Ramos (cell line): ENCODE measurements around the gene SPATS2.

ENCODE experiments used
- in situ Hi-C: fragments of 300-500 bp; cut with MboI; formaldehyde crosslinking; loops from one replicate; pipeline ENCODE4 v1.14.3; 2022; ENCODE audit warnings: low sequenced_read_pairs; ENCODE audit not compliant: unreplicated experiment

SPATS2 gene

DNA sequence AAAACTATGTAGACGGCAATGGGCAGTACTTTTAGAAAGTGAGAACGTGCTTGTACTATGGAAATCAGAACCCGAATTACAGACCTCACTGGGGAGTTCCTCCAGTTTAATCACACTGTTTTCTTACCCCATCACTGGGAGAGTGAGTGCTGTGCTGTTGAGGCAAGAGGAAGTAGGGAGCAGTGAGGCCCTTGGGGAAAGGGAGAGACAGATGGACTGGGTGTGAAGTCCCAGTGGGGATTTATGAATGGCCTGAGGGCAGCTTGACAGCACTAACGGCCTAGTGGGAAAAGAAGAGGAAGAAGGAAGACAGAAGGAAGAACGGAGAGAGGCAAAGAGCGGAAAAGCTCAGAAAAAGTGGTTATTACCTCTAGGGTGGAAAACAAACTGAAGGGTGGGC, 195.0 kb downstream of the SPATS2 start:
- in situ Hi-C loops, result no loop called here

DNA sequence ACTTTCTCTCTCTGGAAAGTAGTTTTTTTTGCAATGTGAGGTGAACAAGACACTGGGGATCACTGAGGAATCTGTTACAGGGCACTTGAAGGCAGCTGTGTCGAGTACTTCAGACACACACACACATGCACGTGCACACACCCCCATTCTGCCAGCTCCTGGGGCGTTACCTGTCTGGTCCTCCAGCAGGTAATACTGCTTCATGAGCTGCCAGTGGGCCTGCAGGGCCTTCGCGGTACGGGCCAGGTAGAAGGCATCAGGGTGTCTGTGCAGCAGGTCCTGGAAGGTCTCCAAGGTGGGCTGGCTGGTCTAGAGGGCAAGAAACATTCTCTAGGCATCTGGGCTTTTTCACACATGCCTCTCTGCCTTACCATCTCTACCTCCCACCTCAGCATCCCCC, 195.6 kb downstream of the SPATS2 start:
- in situ Hi-C loops, result no loop called here

DNA sequence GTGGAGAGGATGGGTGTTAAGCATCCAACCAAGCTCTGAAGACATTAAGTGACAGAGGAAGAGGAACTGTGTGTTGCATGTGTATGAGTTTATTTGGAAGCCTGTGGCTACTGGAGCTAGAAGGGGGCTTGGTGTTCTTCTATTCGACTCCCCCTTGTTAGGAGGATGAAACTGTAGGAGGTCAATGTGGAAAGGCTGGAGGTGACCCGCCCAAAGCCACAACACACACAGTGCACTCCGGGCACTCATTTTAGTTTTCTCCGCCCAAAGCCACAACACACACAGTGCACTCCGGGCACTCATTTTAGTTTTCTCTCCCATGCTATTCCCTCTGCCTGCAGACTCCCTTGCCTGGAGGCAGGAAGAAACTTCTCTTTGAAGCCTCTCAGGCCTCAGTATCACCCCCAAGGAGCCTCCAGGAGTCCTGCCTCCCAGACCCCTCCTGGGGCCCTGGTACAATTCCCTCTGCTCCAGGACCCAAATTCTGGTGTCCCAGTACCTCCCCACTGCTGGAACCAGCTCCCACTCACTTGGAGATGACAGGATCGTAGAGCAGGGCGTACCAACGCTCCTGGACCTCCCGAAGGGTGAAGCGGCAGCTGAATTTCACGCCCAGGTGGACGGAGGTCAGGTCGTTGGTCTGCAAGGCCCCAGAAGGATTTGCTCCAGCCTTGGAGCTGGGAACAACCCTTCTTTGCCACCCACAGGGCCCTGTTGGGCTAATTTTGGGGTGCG, 196.9 kb downstream of the SPATS2 start:
- in situ Hi-C loops, result no loop called here

DNA sequence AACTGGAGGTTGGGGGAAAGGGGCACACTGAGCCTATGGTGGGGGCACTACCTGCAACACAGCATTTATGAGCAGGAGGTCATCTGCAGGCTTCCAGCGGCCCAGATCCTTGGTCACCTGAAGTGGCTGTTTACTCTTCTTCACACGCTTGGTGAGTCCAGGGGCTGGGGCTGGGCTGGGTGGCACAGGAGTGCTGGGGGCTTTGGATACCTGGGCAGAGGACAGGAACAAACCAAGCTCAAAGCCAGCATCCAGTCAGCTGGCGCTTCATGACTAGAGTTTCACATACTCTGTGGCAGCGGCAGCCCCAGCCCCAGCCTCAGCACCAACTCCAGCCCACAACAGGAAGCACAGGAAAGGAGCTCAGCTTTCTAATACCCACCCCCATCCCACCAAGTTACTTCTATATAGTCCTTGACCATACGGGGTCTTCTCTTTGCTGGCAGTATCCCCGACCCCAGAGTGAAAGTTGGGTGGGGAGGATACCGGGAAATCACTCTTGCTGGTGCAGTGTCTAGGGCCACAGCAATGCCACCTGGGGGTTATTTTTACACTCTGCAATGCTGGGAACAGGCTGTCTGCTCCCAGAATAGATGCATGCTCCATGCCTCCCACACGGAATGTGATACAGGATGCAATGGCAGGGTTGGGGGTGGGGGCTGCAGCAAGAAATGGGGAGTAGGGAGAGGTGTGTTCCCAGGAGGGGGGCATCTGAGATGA, 197.6 kb downstream of the SPATS2 start:
- in situ Hi-C loops, result no loop called here

DNA sequence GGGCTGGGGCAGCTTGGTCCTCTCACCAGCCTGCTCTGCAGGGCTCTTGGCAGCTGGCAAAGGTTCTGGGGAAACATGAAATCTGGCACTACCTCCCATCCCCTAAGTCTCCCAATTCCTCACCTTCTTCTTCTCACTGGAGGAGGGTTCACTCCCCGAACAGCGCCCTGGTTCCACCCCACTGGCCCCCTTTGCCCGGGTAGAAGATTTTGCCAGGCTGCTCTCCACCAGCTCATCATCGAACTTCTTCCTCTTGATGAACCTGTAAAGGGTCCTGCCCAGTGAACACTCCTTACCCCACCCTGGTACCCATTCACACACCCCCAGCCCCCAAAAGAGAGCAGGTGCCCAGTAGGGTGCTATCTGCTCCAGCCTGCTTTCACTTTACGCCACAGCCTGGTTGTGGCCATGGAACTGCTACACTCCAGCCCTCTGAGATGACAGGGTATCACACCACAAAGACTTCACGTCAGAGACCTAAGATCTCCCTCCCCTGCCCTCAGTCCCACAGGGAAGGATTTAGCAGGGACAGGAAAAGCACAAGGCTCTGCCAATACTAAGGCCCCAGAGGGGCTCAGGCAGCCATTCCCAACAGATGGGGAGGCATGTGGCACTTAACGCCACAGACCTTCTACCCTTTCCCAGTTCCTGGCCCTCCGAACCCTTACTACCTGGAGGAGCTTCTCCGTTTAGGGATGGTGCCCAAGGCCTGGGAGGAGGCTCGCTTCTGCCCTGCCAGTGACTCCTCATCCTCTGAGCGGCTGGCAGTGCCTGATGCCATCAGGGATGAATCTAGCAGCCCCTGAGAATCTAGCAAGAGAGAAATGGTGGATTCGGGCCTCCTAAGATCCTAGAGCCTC, 198.4 kb downstream of the SPATS2 start:
- in situ Hi-C loops, result no loop called here

DNA sequence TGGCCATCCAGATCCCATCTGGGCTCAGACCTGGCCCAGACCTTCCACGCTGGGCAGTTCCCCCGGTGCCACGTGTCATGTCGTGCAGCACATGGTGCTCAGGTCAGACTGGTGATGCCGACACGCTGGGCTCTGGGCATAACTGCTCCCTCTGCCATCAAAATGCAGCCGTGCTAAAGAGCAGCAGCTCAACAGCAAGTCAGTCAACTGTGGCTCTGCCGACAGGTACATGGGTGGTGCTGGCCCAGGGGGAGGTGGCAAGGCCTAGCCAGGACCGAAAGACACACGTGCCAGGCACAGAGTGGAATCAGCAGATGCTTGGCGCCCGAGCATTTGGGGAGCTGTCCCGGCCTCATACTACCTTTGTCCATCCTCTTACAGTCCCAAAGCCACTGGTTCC, 199.1 kb downstream of the SPATS2 start:
- in situ Hi-C loops, result no loop called here

DNA sequence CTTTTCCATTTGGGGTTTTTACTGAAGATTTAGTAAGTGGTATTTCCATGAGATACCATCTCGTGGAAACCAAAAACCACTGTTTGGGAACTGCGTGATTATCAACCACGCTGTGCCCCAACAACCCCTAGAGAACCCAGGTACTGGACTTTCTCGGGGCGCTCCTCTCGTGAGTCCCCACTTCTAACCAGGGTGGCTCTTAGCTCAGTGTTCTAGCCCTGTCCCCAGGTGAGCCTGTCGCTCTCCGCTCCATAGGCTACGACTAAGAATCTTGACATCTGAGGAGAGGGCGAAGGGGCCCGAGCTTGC, 200.0 kb downstream of the SPATS2 start:
- in situ Hi-C loops, result no loop called here

DNA sequence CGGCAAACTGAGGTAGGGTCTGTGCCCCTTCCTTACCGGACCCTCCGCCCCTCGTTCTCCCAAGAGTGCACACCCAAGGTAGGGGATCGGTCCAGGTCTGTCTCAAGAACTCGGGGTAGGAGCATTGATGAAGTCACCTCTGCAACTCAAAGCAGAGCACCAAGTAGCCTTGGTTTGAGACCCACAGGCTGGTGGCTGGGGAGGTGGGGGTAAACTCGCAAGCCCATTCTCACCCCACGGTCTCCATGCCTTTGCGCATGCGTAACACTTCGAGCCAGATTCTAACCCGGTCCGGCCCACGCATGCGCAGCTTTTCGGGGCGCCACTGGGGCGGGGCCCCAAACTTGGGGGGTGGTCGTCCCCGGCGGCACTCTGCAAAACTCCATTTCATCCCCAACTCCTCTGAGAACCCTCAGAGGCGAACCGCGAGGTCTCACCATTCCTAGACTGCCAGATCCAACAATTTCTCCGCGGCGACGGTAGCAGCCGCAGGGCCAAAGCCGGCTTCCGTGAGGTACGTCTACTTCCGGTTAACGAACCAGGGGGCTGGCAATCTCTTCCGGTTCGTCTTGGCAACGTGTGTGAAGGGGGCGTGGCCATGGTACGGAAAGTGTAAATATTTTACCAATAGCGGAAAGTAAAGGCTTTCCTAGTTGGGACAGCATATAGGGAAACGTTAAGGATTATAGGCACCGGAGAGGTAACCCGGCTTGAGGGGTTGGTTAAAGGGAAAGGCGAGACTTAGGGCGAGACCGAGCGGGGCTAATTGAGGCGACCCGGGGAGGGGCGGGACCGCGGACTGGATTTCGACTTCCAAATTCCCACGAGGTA, 200.6 kb downstream of the SPATS2 start, which contains the start of gene MCRS1:
MCRS1 (minus strand) TSS at position 532 of the 831 bp plus-strand sequence. CDS start 1,411 bp downstream, outside the sequence.
- in situ Hi-C loops, result no loop called here

DNA sequence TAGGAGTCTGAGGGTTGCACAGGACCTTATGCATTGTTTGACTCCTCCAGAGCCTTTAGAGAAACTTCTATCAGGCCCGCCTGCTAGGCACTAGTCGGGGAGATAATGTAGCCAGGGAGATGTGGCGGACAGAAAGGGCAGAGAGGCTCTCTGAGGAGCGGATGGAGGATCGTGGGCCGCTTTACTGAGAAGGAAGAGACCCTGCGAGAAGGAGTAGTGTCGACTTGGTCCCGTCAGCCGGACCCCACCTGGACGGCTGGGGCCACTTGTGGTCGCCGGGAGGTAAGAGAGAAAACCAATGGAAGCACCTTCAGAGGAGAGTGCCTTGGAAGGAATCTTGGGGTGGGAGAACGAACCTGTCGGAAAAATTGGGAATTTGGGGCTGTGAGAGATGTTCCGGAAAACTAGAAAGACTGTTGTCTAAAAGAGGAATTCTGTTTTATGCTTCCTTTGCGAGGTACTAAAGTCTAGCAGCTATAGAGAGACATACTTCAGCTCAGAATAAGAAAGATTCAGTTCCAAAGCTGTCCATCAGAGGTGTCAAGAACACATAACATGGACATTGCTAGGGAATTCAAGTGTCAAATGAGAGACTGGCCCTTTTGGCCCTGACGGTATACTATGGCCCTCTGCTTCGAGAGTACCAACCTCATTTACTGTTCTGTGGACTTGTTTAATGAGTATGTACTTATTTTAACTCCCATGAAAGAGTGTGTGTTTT, 201.3 kb downstream of the SPATS2 start:
- in situ Hi-C loops, result no loop called here
